H9 (cell line): Measurements from ENCODE around the gene PDE6G. TPM values are rescaled to one million over a fixed set of nuclear protein-coding genes. Genes with fewer than 3 reads are reported as not detected.

Experiments used
- DNase-seq: peaks from one replicate; pipeline ENCODE4 v3.0.0-alpha.2; 2017
- H2AFZ ChIP-seq: one replicate; pipeline ENCODE4 v1.6.1; 2013; ENCODE audit warnings: mild to moderate bottlenecking, low read length, control low read depth, moderate library complexity
- H2AK5ac ChIP-seq: 2 replicates; pipeline ENCODE4 v1.6.1; 2013; ENCODE audit warnings: low read length, control low read depth, mixed read lengths; ENCODE audit not compliant: insufficient read length
- H2BK120ac ChIP-seq: one replicate; pipeline ENCODE4 v1.6.1; 2013; ENCODE audit warnings: low read depth, mild to moderate bottlenecking, low read length, control low read depth, inconsistent platforms; ENCODE audit not compliant: poor library complexity, severe bottlenecking
- H2BK12ac ChIP-seq: 2 replicates; pipeline ENCODE4 v1.6.1; 2013; ENCODE audit warnings: low read length, control low read depth, mixed read lengths, low read depth; ENCODE audit not compliant: insufficient read length
- H2BK15ac ChIP-seq: 2 replicates; pipeline ENCODE4 v1.6.1; 2013; ENCODE audit warnings: low read depth, low read length, control low read depth
- H2BK20ac ChIP-seq: one replicate; pipeline ENCODE4 v1.6.1; 2013; ENCODE audit warnings: low read depth, mild to moderate bottlenecking, low read length, control low read depth, inconsistent platforms; ENCODE audit not compliant: poor library complexity, severe bottlenecking
- H2BK5ac ChIP-seq: 2 replicates; pipeline ENCODE4 v1.6.1; 2013; ENCODE audit warnings: low read length, control low read depth, mixed read lengths; ENCODE audit not compliant: insufficient read length
- H3K14ac ChIP-seq: 2 replicates; pipeline ENCODE4 v1.6.1; 2013; ENCODE audit warnings: low read length, control low read depth; ENCODE audit not compliant: insufficient read depth
- H3K18ac ChIP-seq: 2 replicates; pipeline ENCODE4 v1.6.1; 2013; ENCODE audit warnings: low read depth, mild to moderate bottlenecking, mixed read lengths, low read length, control low read depth; ENCODE audit not compliant: insufficient read length
- H3K23ac ChIP-seq: 2 replicates; pipeline ENCODE4 v1.6.1; 2013; ENCODE audit warnings: low read length, control low read depth, mixed read lengths, low read depth; ENCODE audit not compliant: insufficient read length
- H3K23me2 ChIP-seq: 2 replicates; pipeline ENCODE4 v1.6.1; 2013; ENCODE audit warnings: low read depth, mild to moderate bottlenecking, mixed read lengths, low read length, control low read depth; ENCODE audit not compliant: insufficient read length, poor library complexity, severe bottlenecking
- H3K27ac ChIP-seq: 2 replicates; pipeline ENCODE4 v1.5.1; 2013; ENCODE audit warnings: low read length, control low read depth, mixed read lengths, low read depth; ENCODE audit not compliant: insufficient read length
- H3K27me3 ChIP-seq: 2 replicates; pipeline ENCODE4 v1.6.1; 2013; ENCODE audit warnings: low read length, control low read depth, inconsistent platforms; ENCODE audit not compliant: insufficient read depth
- H3K4ac ChIP-seq: 2 replicates; pipeline ENCODE4 v1.6.1; 2013; ENCODE audit warnings: low read depth, mild to moderate bottlenecking, control low read depth, inconsistent platforms, low read length, moderate library complexity
- H3K4me1 ChIP-seq: 2 replicates; pipeline ENCODE4 v1.6.1; 2013; ENCODE audit warnings: low read length, control low read depth, inconsistent platforms; ENCODE audit not compliant: insufficient read depth
- H3K4me2 ChIP-seq: 2 replicates; pipeline ENCODE4 v1.6.1; 2013; ENCODE audit warnings: low read length, control low read depth, mixed read lengths; ENCODE audit not compliant: insufficient read length, insufficient read depth
- H3K56ac ChIP-seq: 2 replicates; pipeline ENCODE4 v1.6.1; 2013; ENCODE audit warnings: low read depth, mild to moderate bottlenecking, mixed read lengths, low read length, control low read depth; ENCODE audit not compliant: insufficient read length
- H3K79me1 ChIP-seq: 2 replicates; pipeline ENCODE4 v1.6.1; 2013; ENCODE audit warnings: low read depth, mild to moderate bottlenecking, moderate library complexity, low read length, control low read depth, inconsistent platforms; ENCODE audit not compliant: insufficient read depth, poor library complexity, severe bottlenecking
- H3K79me2 ChIP-seq: 2 replicates; pipeline ENCODE4 v1.6.1; 2013; ENCODE audit warnings: low read length, control low read depth, inconsistent platforms; ENCODE audit not compliant: insufficient read depth
- H3K9ac ChIP-seq: 2 replicates; pipeline ENCODE4 v1.6.1; 2013; ENCODE audit warnings: low read length, control low read depth, mixed read lengths; ENCODE audit not compliant: insufficient read length; ENCODE audit errors: extremely low read depth
- H3K9me3 ChIP-seq: one replicate; pipeline ENCODE4 v1.6.1; 2013; ENCODE audit warnings: low read depth, low read length, inconsistent platforms; ENCODE audit not compliant: control insufficient read depth
- H3T11ph ChIP-seq: one replicate; pipeline ENCODE4 v1.6.1; 2013; ENCODE audit warnings: mild to moderate bottlenecking, low read length, control low read depth, inconsistent platforms
- H4K20me1 ChIP-seq: one replicate; pipeline ENCODE4 v1.6.1; 2013; ENCODE audit not compliant: control insufficient read depth, insufficient read length, insufficient read depth
- H4K5ac ChIP-seq: 2 replicates; pipeline ENCODE4 v1.6.1; 2013; ENCODE audit warnings: low read depth, mild to moderate bottlenecking, mixed read lengths, low read length, control low read depth; ENCODE audit not compliant: insufficient read length
- H4K8ac ChIP-seq: replicated peaks from 2 replicates; pipeline ENCODE4 v1.6.1; 2013; ENCODE audit warnings: low read length, control low read depth, mixed read lengths, low read depth; ENCODE audit not compliant: insufficient read length
- H4K91ac ChIP-seq: 2 replicates; pipeline ENCODE4 v1.6.1; 2013; ENCODE audit warnings: low read depth, mild to moderate bottlenecking, moderate library complexity, mixed read lengths, low read length, control low read depth; ENCODE audit not compliant: insufficient read length
- H3K27ac Mint-ChIP-seq, 3 experiments: 2 replicates in 2 of 3; 3 replicates in 1 of 3; pipeline ENCODE4 v1.8.0; 2020 to 2021; ENCODE audit warnings: mixed read lengths in 3 of 3, mild to moderate bottlenecking in 1 of 3, moderate library complexity in 1 of 3
- H3K27me3 Mint-ChIP-seq: 2 replicates; pipeline ENCODE4 v1.8.0; 2021; ENCODE audit warnings: low read depth, mild to moderate bottlenecking, moderate library complexity, mixed read lengths
- H3K36me3 Mint-ChIP-seq, 3 experiments: 2 replicates in 2 of 3; 3 replicates in 1 of 3; pipeline ENCODE4 v1.8.0; 2020 to 2021; ENCODE audit warnings: low read depth in 3 of 3, mixed read lengths in 3 of 3; ENCODE audit not compliant: insufficient read depth in 1 of 3
- H3K4me1 Mint-ChIP-seq, 2 experiments: 2 replicates each; pipeline ENCODE4 v1.8.0; 2020; ENCODE audit warnings: mixed read lengths in 2 of 2
- H3K4me3 Mint-ChIP-seq, 2 experiments: 2 replicates in 1 of 2; 3 replicates in 1 of 2; pipeline ENCODE4 v1.8.0; 2020 to 2021; ENCODE audit warnings: mild to moderate bottlenecking in 2 of 2, mixed read lengths in 2 of 2, moderate library complexity in 1 of 2
- H3K9me3 Mint-ChIP-seq, 2 experiments: 2 replicates in 1 of 2; 3 replicates in 1 of 2; pipeline ENCODE4 v1.8.0; 2020; ENCODE audit warnings: mild to moderate bottlenecking in 2 of 2, mixed read lengths in 2 of 2, moderate library complexity in 1 of 2
- WGBS: extraction: QIAGEN DNeasy Blood & Tissue Kit; methylation state at CpG from one replicate; pipeline ENCODE4 v1.1.7; 2013; ENCODE audit warnings: missing lambda C conversion rate, low lambda C conversion rate, mixed read lengths; ENCODE audit not compliant: insufficient read length; ENCODE audit errors: extremely low coverage; 5-methylcytosine and 5-hydroxymethylcytosine counted together
- total RNA-seq: library from RNA; stranded (reverse); gene quantifications from 2 replicates; pipeline ENCODE4 v1.2.1, GENCODE V29; 2021
- TF ChIP-seq, protein P1 (sequence below): fragments of 200-600 bp; sonication (generic); conservative IDR thresholded peaks from 3 replicates; pipeline ENCODE4 v1.8.0; 2021; ENCODE audit warnings: antibody characterized with exemption, mild to moderate bottlenecking

The PDE6G gene
- total RNA-seq, 1 experiment from 2014 or later, result 5.7 TPM

DNA sequence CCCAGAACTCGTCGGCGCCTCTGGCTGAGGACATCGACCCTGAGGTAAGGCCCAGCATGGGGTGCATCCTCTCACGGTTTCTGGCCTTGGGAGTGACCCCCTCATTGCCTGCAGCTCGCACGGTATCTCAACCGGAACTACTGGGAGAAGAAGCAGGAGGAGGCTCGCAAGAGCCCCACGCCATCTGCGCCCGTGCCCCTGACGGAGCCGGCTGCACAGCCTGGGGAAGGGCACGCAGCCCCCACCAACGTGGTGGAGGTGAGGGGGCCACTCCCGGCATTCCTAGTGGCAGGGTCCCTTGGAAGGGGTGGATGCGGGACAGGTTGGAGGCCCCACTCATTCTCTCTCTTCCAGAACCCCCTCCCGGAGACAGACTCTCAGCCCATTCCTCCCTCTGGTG lies 38.5 kb upstream of the PDE6G start:
- Histone ChIP-seq H3K27ac (no peak overlapping the region), H2BK5ac (no peak overlapping the region), H2AK5ac (no peak overlapping the region), H4K5ac (no peak overlapping the region), H2AFZ (no peak overlapping the region), H3K4me1 (no peaks in the 10 kb centered on the region), H3K14ac (no peak overlapping the region), H4K8ac (no peak overlapping the region), H3K79me1 (no peaks in the 10 kb centered on the region), H3K9me3 (no peaks in the 10 kb centered on the region), H3K4me2 (no peak overlapping the region), H3T11ph (no peak overlapping the region), H3K79me2 (no peaks in the 10 kb centered on the region), H3K4ac (no peak overlapping the region), H3K9ac (no peak overlapping the region), H3K23ac (no peak overlapping the region), H2BK15ac (no peak overlapping the region), H2BK20ac (no peak overlapping the region), H2BK120ac (no peak overlapping the region), H4K20me1 (no peaks in the 10 kb centered on the region), H3K27me3 (no peaks in the 10 kb centered on the region), H4K91ac (no peak overlapping the region), H3K23me2 (no peaks in the 10 kb centered on the region), H3K56ac (no peak overlapping the region), H2BK12ac (no peak overlapping the region), H3K18ac (no peak overlapping the region)
- no CpG with 5 or more reads among the region's 19 CpGs for WGBS
- Mint-ChIP-seq H3K27me3 (no peaks in the 10 kb centered on the region), H3K9me3 (no peaks in the 10 kb centered on the region), H3K4me3 (no peak overlapping the region), H3K4me1 (no peaks in the 10 kb centered on the region), H3K27ac (no peak overlapping the region), H3K36me3 (peaks cover 31 to 73% (median 61%) of the 10 kb centered on the region in 3 experiments)
- DNase-seq, result no peak
- TF ChIP-seq, protein P1, sequence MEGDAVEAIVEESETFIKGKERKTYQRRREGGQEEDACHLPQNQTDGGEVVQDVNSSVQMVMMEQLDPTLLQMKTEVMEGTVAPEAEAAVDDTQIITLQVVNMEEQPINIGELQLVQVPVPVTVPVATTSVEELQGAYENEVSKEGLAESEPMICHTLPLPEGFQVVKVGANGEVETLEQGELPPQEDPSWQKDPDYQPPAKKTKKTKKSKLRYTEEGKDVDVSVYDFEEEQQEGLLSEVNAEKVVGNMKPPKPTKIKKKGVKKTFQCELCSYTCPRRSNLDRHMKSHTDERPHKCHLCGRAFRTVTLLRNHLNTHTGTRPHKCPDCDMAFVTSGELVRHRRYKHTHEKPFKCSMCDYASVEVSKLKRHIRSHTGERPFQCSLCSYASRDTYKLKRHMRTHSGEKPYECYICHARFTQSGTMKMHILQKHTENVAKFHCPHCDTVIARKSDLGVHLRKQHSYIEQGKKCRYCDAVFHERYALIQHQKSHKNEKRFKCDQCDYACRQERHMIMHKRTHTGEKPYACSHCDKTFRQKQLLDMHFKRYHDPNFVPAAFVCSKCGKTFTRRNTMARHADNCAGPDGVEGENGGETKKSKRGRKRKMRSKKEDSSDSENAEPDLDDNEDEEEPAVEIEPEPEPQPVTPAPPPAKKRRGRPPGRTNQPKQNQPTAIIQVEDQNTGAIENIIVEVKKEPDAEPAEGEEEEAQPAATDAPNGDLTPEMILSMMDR, result no peak
